GM12874 (cell line): ENCODE results near the gene USP9Y.

Experiments used
- CTCF ChIP-seq: IDR thresholded peaks from 2 replicates; pipeline ENCODE4 v1.5.1; 2011; ENCODE audit warnings: low read depth, mild to moderate bottlenecking, control low read depth, low read length, moderate library complexity; ENCODE audit not compliant: insufficient read depth

The USP9Y gene

GRCh38 chrY:12701181-12701695 is at the start of gene USP9Y:
TSS of gene USP9Y (plus strand) at chrY:12701231. CDS start at chrY:12709448, 8,217 bp downstream.
- TF ChIP-seq CTCF = no peak

DNA sequence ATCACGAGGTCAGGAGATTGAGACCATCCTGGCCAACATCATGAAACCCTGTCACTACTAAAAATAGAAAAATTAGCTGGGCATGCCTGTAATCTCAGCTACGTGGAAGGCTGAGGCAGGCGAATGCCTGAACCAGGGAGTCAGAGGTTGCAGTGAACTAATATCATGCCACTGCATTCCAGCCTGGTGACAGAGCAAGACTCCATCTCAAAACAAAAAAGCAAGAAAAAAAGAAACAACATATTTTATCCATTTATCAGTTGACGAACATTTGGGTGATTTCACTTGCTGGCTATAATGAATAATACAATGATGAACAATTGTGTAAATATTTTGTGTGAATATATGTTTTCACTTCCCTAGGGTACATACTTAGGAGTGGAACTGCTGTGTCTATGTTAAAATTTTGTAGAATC is 49.4 kb upstream of the USP9Y start:
- no peak for TF ChIP-seq CTCF

- TF ChIP-seq CTCF = no peak
Measured at GRCh38 chrY:12661745-12662681, 39.0 kb upstream of the USP9Y start.

DNA sequence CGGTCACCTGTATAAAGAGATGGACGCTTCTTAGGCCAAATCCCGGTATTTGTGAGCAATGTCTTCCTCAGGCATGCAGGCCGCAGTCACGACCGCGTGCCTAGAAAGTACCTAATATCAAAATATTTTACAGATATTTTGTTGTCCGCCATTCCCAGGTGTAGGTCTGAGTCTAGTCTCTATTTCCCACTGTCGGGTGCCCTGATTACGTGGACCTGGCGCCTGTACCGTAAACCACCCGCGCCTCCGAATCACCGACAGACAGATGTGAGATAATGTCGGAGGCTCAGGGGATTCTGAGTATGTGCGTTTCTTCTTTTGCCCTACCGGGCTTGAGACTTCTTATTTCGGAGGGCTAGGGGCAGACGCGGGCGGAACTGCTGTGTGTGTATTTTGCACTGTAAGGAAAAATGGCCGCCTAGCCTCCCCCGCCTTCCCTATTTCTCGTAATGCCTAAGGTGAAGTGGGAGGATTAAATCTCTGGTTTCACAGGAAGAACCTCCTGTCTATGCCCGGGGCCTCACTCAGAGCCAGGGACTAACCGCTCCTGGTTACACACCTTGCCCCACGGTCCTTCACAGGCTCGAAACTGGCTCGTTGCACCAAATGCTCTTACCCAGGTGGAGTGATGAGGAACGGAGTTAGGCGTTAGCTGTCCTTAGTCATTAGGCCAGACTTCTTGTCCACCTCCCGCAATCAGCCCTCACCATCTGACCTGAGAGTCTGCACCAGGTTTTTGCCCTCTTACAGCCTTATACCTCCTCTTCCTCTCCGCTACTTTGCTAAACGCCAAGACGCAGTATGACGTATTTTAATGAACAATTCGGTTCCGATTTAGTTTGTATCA is 38.1 kb upstream of the USP9Y start:
- TF ChIP-seq CTCF = no peak

DNA sequence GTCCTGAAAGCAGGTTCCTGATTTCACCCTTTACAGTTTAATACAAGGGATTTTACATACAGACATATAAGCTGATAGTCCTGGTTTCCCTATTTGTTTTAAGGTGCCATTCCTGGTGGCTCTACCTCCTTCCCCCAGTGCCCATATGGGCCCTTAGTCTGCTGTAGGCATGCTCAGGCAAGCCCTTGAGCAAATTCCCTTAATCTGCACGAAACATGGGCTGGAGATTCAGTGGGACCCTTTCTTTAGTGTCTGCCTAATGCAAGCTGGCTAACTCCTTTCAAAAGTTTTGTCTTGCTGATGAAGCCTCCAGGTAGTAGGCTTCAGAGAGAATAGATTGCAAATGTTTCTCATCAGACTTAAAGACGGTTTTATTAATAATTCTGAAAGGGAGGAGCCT is 22.9 kb upstream of the USP9Y start:
- TF ChIP-seq CTCF = no peak

GRCh38 chrY:12681535-12681934 is 19.5 kb upstream of the USP9Y start:
- TF ChIP-seq CTCF = no peak

GRCh38 chrY:12688337-12688736 is 12.7 kb upstream of the USP9Y start:
- TF ChIP-seq CTCF = no peak
